Measurements from ENCODE around the gene CBR3. TPM values are rescaled to one million over a fixed set of nuclear protein-coding genes. Genes with fewer than 3 reads are reported as not detected.

CBR3 gene
- total RNA-seq, 1 experiment from 2014 or later, result 1.6 TPM

- in situ Hi-C loops (cut with HindIII; ENCODE audit: low pct_unique_long_range_greater_than_20kb, low sequenced_read_pairs), result no loop called here
- Histone ChIP-seq H3K9me3 (ENCODE audit: control insufficient read depth, insufficient read depth, low read depth, low read length) (no peaks in the 10 kb centered on the region), H3K36me3 (ENCODE audit: control insufficient read depth, insufficient read depth, low read length) (no peaks in the 10 kb centered on the region), H3K4me3 (ENCODE audit: low read depth in 2 of 2, low read length in 2 of 2) (no peak overlapping the region), H3K27ac (ENCODE audit: low read length) (no peak overlapping the region), H3K27me3 (ENCODE audit: control insufficient read depth, insufficient read depth, low read length) (no peaks in the 10 kb centered on the region), H3K4me1 (ENCODE audit: control insufficient read depth, insufficient read depth, low read length) (no peaks in the 10 kb centered on the region)
- CTCF ChIA-PET, result no interaction called here
- TF ChIP-seq REST (IDR thresholded peaks at IDR 0.05; ENCODE audit: insufficient read depth in 1 of 2, low read depth in 2 of 2, low read length in 1 of 2) (no peak), POLR2AphosphoS5 (IDR thresholded peaks at IDR 0.05; ENCODE audit: low read depth, low read length) (no peak), SIN3A (IDR thresholded peaks at IDR 0.05; ENCODE audit: borderline replicate concordance, insufficient read depth, low read depth, low read length) (no peak), CTCF (IDR thresholded peaks at IDR 0.05) (no peak), TCF7L2 (IDR thresholded peaks at IDR 0.05; ENCODE audit: low read depth, low read length) (no peak)
- BruUV-seq (replicated peaks), result no TSS peak
- no peak for ATAC-seq
- POLR2A ChIA-PET, result interaction anchor here (0.8 kb wide), 1 partner anchor 184 kb away, joined by 3 read pairs; no protein-coding TSS in a partner anchor
- intact Hi-C loops (cut with micrococcal nuclease; ENCODE audit: unreplicated experiment), result no loop called here
- no peak for DNase-seq (ENCODE audit: low read depth, low spot score)
These were observed 10.4 kb downstream of the CBR3 start for GRCh38 chr21:36145259-36145658.

- TF ChIP-seq CTCF (IDR thresholded peaks at IDR 0.05) (no peak), SIN3A (IDR thresholded peaks at IDR 0.05; ENCODE audit: borderline replicate concordance, insufficient read depth, low read depth, low read length) (no peak), TCF7L2 (IDR thresholded peaks at IDR 0.05; ENCODE audit: low read depth, low read length) (no peak), REST (IDR thresholded peaks at IDR 0.05; ENCODE audit: insufficient read depth in 1 of 2, low read depth in 2 of 2, low read length in 1 of 2) (no peak), POLR2AphosphoS5 (IDR thresholded peaks at IDR 0.05; ENCODE audit: low read depth, low read length) (no peak)
- ChIA-PET CTCF (interaction anchor here (0.7 kb wide), 1 partner anchor 62 kb away, joined by 8 read pairs; no protein-coding TSS in a partner anchor), POLR2A (no interaction called here)
These were observed 13.0 kb downstream of the CBR3 start for GRCh38 chr21:36147911-36148310.

More at GRCh38 chr21:36147911-36148310, 13.0 kb downstream of the CBR3 start:
- BruUV-seq (replicated peaks), result no TSS peak
- intact Hi-C loops (cut with micrococcal nuclease; ENCODE audit: unreplicated experiment), result no loop called here
- in situ Hi-C loops (cut with HindIII; ENCODE audit: low pct_unique_long_range_greater_than_20kb, low sequenced_read_pairs), result no loop called here
- DNase-seq (ENCODE audit: low read depth, low spot score), result no peak
- no peak for ATAC-seq
- H3K27me3 ChIP-seq (ENCODE audit: control insufficient read depth, insufficient read depth, low read length), result no peaks in the 10 kb centered on the region
- H3K9me3 ChIP-seq (ENCODE audit: control insufficient read depth, insufficient read depth, low read depth, low read length), result no peaks in the 10 kb centered on the region
- no peak overlapping the region for H3K27ac ChIP-seq (ENCODE audit: low read length)
- no peak overlapping the region for H3K4me3 ChIP-seq (ENCODE audit: low read depth in 2 of 2, low read length in 2 of 2)
- H3K36me3 ChIP-seq (ENCODE audit: control insufficient read depth, insufficient read depth, low read length), result no peaks in the 10 kb centered on the region
- H3K4me1 ChIP-seq (ENCODE audit: control insufficient read depth, insufficient read depth, low read length), result no peaks in the 10 kb centered on the region
